Measurements from ENCODE around the gene SERINC3. TPM values are rescaled to one million over a fixed set of nuclear protein-coding genes. Genes with fewer than 3 reads are reported as not detected.

Gene SERINC3
- total and polyA plus RNA-seq, 2 experiments from 2014 or later, result 18.1 to 33.0 TPM

DNA sequence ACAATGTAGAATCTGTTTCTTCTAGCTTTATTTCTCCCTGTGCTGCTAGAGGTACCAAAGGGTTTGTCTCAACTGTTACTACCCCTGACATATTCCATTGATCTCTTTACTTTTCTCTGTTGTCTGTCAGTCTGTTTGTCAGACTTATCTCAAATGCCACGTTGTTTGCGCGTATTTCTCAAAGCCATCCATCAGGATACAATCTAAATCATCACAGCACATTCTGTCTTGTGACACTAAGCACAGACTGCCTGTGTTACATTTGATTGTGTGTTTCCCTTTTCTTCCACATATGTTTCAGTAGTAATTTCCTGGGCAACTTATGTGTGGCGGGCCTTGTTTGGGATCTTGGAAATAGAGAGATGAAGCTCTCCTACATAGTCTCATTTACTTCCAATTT lies 30.2 kb upstream of the SERINC3 start:
- no peak overlapping the region for H3K27ac Mint-ChIP-seq
- peaks cover 4% of the 10 kb centered on the region; the same call in 1 of the 2 replicates for H3K79me2 ChIP-seq (replicated peaks; ENCODE audit: insufficient read depth)
- no peaks in the 10 kb centered on the region for H3K36me3 ChIP-seq (ENCODE audit: insufficient read depth)
- H4K20me1 ChIP-seq (replicated peaks; ENCODE audit: insufficient read depth), result no peaks in the 10 kb centered on the region; the same call in none of the 2 replicates
- H3K9me3 Mint-ChIP-seq, result no peaks in the 10 kb centered on the region
- no peak for ATAC-seq
- H2AFZ ChIP-seq, result no peak overlapping the region
- DNase-seq (ENCODE audit: low spot score), result no peak
- no peaks in the 10 kb centered on the region for H3F3A ChIP-seq (replicated peaks; ENCODE audit: low read depth)
- no peak overlapping the region for H3K4me2 ChIP-seq
- no peaks in the 10 kb centered on the region for H3K4me1 ChIP-seq (ENCODE audit: insufficient read depth)
- H3K4me1 Mint-ChIP-seq, result peaks cover 2% of the 10 kb centered on the region; the same call in 1 of the 3 replicates
- H3K4me3 Mint-ChIP-seq, result no peak overlapping the region
- TF ChIP-seq EZH2 (IDR thresholded peaks at IDR 0.05; ENCODE audit: low read depth, unreplicated experiment) (no peak), STAT1 (IDR thresholded peaks at IDR 0.05; ENCODE audit: unreplicated experiment) (no peak), ZNF462 (CRISPR knock-in tag; IDR thresholded peaks at IDR 0.05) (no peak), JUNB (IDR thresholded peaks at IDR 0.05; ENCODE audit: unreplicated experiment) (no peak), ZNF331 (CRISPR knock-in tag; IDR thresholded peaks at IDR 0.05; ENCODE audit: low read depth) (no peak), EZH2phosphoT487 (IDR thresholded peaks at IDR 0.05; ENCODE audit: unreplicated experiment) (no peak), CREB1 (CRISPR knock-in tag; IDR thresholded peaks at IDR 0.05; ENCODE audit: low read depth) (no peak), POLR2AphosphoS5 (IDR thresholded peaks at IDR 0.05; ENCODE audit: low read depth) (no peak), NANOG (IDR thresholded peaks at IDR 0.05; ENCODE audit: borderline replicate concordance) (no peak), CTCF (conservative IDR thresholded peaks at IDR 0.05; ENCODE audit: low read depth in 2 of 2) (no peak)
- TF ChIP-seq, protein P1, sequence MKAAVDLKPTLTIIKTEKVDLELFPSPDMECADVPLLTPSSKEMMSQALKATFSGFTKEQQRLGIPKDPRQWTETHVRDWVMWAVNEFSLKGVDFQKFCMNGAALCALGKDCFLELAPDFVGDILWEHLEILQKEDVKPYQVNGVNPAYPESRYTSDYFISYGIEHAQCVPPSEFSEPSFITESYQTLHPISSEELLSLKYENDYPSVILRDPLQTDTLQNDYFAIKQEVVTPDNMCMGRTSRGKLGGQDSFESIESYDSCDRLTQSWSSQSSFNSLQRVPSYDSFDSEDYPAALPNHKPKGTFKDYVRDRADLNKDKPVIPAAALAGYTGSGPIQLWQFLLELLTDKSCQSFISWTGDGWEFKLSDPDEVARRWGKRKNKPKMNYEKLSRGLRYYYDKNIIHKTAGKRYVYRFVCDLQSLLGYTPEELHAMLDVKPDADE (IDR thresholded peaks at IDR 0.05), result no peak
- H3K27me3 Mint-ChIP-seq (ENCODE audit: insufficient read depth, low read depth, poor library complexity), result peaks cover 2% of the 10 kb centered on the region
- no peak overlapping the region for H3K4me3 ChIP-seq
- H3K36me3 Mint-ChIP-seq (ENCODE audit: low read depth), result no peaks in the 10 kb centered on the region
- no peak overlapping the region for H3K27ac ChIP-seq (ENCODE audit: low read depth)
- H3K9me2 ChIP-seq (ENCODE audit: insufficient read depth), result no peaks in the 10 kb centered on the region
- no peaks in the 10 kb centered on the region for H3K27me3 ChIP-seq (ENCODE audit: insufficient read depth)

Data from GM23338 (cell line).